Measurements from ENCODE around the gene ZDHHC14.

ZDHHC14 gene

GRCh38 chr6:157599191-157599590 is 218.2 kb downstream of the ZDHHC14 start:
- DNase-seq (ENCODE audit: low read depth), result no peak
- no peak overlapping the region for H3K4me3 ChIP-seq (ENCODE audit: low read length)
- TF ChIP-seq CTCF (conservative IDR thresholded peaks at IDR 0.05; ENCODE audit: low read depth, low read length), result no peak

GRCh38 chr6:157600807-157601206 is 219.8 kb downstream of the ZDHHC14 start:
- TF ChIP-seq CTCF (conservative IDR thresholded peaks at IDR 0.05; ENCODE audit: low read depth, low read length), result no peak
- H3K4me3 ChIP-seq (ENCODE audit: low read length), result no peak overlapping the region
- DNase-seq (ENCODE audit: low read depth), result no peak

- DNase-seq (ENCODE audit: low read depth), result no peak
- TF ChIP-seq CTCF (conservative IDR thresholded peaks at IDR 0.05; ENCODE audit: low read depth, low read length), result no peak
- H3K4me3 ChIP-seq (ENCODE audit: low read length), result no peak overlapping the region
Observed at GRCh38 chr6:157602521-157603295, 221.7 kb downstream of the ZDHHC14 start.

- no peak for TF ChIP-seq CTCF (conservative IDR thresholded peaks at IDR 0.05; ENCODE audit: low read depth, low read length)
- H3K4me3 ChIP-seq (ENCODE audit: low read length), result no peak overlapping the region
- DNase-seq (ENCODE audit: low read depth), result no peak
Observed at GRCh38 chr6:157603314-157603940, 222.4 kb downstream of the ZDHHC14 start.

- no peak overlapping the region for H3K4me3 ChIP-seq (ENCODE audit: low read length)
- no peak for DNase-seq (ENCODE audit: low read depth)
- no peak for TF ChIP-seq CTCF (conservative IDR thresholded peaks at IDR 0.05; ENCODE audit: low read depth, low read length)
Observed at GRCh38 chr6:157603971-157604370, 223.0 kb downstream of the ZDHHC14 start.

GRCh38 chr6:157604816-157605215 is 223.8 kb downstream of the ZDHHC14 start:
- no peak for DNase-seq (ENCODE audit: low read depth)
- TF ChIP-seq CTCF (conservative IDR thresholded peaks at IDR 0.05; ENCODE audit: low read depth, low read length), result no peak
- no peak overlapping the region for H3K4me3 ChIP-seq (ENCODE audit: low read length)

- no peak for DNase-seq (ENCODE audit: low read depth)
- H3K4me3 ChIP-seq (ENCODE audit: low read length), result no peak overlapping the region
- TF ChIP-seq CTCF (conservative IDR thresholded peaks at IDR 0.05; ENCODE audit: low read depth, low read length), result no peak
Observed at GRCh38 chr6:157605484-157605883, 224.5 kb downstream of the ZDHHC14 start.

All from retinal pigment epithelial cell (primary cell).